ENCODE results near the gene PELI2.

PELI2 gene, protein sequence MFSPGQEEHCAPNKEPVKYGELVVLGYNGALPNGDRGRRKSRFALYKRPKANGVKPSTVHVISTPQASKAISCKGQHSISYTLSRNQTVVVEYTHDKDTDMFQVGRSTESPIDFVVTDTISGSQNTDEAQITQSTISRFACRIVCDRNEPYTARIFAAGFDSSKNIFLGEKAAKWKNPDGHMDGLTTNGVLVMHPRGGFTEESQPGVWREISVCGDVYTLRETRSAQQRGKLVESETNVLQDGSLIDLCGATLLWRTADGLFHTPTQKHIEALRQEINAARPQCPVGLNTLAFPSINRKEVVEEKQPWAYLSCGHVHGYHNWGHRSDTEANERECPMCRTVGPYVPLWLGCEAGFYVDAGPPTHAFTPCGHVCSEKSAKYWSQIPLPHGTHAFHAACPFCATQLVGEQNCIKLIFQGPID

GRCh38 chr14:56117765-56118610, at the start of gene PELI2:
TSS of gene PELI2 (plus strand) at chr14:56118411. CDS start at chr14:56118661, 250 bp downstream.
- DNase-seq, result peak in 54 of 58 donors; percentile 17 to 89 (median 74)

DNA sequence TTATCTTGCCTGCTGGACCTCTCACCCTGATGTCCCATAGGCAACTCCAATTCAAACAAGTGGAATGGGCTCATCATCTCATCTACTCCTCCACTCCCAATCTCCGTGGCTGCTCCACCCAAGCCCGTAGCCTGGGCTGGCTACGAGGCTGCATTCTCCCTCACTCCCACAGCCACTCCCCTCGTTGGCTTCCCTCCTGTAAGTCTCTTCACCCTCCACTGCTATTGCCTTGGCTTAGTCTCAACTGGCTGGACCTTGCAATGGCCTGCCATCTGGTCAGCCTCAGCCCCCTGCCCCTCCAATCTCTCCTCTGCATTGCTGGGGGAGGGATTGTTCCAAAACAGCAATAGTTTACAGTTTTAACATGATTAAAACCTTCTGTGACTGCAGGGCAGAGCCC, 44.4 kb upstream of the PELI2 start:
- no peak for DNase-seq

DNA sequence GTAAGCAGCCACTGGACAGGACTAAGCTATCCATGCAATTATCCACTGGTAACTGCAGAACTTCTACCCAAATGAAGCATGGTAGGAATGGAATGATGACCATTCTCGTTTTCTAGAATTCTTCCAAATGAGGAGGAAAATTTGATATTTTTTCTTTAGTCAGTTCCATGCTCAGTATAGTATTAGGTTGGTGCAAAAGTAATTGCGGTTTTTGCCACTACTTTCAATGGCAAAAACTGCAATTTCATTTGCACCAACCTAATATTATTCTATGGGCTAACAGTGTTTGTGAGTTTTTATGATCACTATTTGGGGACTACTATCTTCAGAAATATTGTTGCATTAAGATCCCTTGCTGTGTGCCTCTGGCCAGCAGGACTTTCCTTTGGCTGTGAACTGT, 42.9 kb upstream of the PELI2 start:
- no peak for DNase-seq

DNA sequence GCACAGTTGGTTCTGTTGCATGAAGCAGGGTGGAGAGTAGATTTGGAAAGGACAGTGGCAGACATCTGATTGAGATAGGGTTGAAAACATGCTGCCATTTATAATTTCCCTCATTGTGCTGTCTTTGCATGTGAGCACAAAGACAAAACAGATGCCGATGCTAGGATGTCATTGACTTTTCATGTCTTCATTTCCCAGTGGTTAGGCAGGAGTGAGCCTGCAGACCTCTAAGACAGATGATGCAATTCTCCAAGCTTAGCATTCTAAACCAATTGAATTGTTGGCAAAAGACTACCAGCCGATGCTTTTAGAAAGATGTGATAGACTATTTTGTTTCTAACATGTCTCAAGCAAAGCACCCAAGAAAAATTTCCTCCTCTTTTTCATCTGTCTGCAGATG, 37.1 kb upstream of the PELI2 start:
- no peak for DNase-seq

DNA sequence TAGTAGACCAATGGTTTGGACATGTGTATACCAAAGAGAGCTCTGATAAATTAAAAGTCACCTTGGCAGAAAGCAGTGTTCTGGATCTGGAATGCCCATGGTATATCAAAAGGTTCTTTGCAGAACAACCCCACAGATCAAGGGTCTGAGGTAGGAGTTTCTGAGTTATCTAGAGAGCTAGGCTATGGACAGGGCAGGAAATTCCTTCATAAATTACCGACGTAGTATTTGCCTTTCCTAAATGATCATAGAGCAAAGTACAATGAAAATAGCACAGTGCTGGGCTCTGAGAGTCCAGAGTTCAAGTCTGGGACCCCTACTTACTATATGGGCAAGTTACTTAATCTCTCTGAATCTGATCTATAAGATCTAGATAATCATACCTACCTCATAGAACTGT, 35.3 kb upstream of the PELI2 start:
- DNase-seq, result no peak

DNA sequence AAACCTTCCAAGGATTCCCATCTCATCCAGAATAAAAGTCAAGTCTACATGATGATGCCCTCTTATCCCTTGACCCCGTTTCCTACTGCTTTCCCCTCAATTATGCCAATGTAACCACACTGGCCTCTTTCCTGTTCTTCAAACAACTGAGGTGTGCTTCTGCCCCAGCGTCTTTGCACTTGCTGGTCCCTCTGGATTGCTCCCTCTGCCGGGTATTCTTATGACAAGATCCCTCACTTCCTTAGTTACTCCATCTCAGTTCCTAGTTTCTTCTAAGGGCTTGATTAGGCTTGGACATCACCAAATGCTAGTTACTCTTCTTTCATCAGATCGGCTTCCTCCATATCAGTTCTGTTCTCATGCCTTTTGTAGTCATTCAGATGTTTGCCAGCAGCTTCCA, 32.7 kb upstream of the PELI2 start:
- no peak for DNase-seq

DNA sequence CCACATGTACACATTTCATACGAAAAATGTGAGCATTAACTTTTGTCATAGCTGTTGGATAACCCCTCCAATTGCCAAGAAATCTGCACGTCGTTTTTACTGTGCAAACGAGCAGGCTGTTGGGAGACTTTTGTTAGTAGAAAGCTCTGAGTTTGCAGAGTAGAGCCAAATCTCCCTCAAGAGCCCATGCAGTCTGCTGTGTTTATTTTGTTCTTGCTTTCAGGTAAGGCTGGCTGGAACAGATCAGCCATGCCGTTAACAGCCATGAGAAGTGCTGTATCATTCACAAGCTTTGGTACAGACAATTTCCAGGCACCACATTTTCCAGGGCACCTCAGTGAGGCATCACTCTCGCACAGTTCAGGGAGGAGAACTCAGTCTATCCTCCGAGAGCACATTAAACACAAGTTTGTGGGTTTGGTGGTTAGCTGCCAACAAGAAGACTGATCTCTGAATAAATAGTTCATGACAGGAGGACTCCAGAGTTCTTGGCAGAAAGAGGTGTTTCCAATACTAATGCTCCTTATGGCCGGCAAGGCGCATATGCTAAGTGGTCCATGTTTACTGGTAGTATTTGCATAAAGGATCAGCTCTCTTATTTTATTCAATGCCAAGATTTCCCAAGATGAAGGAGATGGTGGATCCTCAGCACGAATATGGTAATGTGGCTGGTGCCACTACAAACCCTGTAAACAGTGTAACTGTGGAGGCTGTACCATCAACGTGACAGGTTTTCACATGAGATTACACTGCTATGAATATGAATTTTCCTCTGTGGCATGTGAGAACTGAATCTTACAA, 30.3 kb upstream of the PELI2 start:
- DNase-seq, result no peak

DNA sequence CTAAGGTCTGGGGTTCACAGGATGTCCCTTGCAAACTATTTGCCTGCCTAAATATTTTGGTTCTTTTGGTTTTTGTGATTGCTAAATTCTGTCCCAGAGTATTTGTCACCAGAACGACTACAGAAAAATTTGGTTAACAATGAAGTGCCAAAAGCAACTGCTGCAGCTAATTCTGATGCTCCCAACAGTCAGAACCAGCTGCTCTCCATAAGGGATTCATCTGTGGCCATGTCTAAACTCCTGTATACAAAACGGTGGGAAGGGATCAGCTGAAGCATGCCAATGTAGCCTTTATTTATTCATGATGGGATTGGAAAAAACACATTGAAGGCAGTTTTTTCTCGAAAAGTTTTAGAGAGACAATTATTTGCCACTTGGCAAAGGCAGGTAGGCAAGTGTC, 29.3 kb upstream of the PELI2 start:
- DNase-seq, result no peak

DNA sequence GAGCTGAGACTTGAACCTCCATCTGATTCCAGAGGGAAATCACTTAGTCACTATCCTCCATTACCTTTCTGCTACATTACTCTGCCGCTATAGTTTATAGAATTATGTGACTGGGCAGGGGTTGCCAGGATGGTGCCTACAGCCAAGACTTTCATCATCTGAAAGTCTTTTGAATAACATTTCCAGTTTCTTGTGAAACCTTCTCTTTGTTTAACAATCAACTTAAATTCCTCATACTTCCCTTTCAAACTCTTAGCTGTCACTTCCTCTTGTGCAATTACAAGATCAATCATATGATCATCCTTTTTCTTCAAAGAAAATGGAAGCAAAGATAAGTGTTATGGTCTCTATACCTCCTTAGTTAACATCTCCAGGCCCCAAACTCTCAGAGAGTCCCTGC, 25.4 kb upstream of the PELI2 start:
- no peak for DNase-seq

DNA sequence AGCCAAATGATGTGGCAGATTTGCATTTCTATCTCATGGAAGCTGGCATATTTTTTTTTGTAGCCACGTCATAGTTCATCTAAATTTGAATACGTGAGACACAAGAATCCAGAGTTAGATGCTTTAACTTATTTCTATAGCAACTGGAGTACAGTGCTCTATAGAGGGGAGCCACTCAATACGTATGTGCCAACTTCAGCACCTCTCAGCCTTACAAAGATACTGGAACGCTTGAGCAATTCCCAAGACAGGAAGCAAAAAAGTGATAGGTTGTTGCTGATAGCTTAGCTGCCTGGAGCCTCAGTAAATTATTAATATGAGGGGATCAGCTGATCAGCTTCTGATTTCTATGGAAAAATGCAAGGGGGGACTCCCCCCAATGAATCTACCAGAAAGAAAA, 24.1 kb upstream of the PELI2 start:
- DNase-seq, result no peak

DNA sequence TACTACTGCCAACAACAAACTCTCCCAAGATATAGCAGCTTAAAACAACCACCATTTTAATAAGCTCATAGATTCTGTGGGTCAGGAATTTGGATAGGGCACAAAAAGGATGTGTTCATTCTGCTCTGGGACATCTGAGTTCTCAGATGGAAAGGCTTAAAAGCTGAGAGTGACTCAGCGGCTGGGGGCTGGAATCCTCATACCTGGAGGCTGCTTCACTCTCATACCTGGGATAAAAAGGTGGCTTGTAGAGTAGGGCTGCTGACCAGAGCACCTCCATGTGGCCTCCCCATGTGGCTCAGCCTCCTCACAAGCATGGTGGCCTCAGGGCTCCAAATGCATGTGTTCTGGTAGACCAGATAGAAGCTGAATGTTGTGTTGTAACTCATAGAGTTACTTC, 20.2 kb upstream of the PELI2 start:
- DNase-seq, result no peak

- no peak for DNase-seq
Observed at GRCh38 chr14:56099081-56099797, 19.0 kb upstream of the PELI2 start.

DNA sequence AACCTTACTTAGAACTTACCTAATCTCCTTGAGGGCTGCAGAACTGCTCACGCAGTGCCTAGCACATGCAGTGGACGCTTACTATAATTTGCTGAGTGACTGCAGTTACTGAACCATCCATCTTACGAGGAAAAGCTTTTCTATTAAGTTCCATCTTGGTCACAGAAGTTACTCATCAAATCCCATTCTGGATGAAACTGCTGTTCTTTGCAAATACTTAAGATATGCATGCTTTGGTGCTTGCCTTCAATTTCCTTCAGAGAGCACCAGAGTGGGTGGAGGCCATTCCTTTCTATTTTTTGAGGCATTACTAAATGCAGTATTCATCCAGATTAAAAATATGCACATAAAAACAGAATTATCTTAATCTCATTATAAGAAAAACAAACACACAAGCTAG, 17.7 kb upstream of the PELI2 start:
- no peak for DNase-seq

GRCh38 chr14:56102941-56103340, 15.3 kb upstream of the PELI2 start:
- no peak for DNase-seq

DNA sequence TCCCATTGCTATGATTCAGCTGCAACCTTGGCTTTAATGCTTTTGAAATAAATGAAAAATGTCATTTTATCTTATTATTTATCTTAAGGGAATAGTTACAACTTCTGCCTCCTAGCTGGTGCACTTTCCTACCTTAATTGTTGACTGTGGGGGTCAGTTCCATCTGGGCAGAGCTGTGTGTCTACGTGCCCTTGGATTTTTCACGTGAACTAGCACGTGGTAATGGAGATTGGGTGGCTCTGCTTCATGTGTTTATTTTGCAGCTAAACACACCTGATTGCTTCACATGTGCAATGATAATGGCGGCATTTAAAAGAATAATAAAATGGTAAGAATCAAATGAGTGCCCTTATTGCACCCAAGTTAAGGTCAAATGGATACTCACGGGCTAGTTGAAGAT, 10.6 kb upstream of the PELI2 start:
- DNase-seq, result no peak

DNA sequence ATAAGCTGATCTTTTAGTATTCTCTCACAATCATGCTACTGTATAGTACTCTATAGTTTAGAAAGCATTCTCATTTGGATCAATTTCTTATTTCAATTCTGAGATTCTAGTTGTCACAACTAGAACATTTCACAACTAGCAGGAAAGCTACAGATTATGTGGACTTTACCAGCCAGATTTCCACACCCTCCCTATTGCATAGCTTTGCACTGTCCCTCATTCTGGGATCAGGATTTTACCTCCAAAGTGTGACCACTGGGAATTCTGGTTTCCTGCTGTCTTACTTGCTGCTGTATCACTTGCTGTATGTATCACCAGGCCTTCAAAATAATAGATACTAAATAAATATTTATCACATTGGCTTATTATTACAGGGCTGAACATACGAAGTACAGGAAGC, 10.2 kb upstream of the PELI2 start:
- no peak for DNase-seq

- no peak for DNase-seq
Observed at GRCh38 chr14:56112781-56113180, 5.4 kb upstream of the PELI2 start.

DNA sequence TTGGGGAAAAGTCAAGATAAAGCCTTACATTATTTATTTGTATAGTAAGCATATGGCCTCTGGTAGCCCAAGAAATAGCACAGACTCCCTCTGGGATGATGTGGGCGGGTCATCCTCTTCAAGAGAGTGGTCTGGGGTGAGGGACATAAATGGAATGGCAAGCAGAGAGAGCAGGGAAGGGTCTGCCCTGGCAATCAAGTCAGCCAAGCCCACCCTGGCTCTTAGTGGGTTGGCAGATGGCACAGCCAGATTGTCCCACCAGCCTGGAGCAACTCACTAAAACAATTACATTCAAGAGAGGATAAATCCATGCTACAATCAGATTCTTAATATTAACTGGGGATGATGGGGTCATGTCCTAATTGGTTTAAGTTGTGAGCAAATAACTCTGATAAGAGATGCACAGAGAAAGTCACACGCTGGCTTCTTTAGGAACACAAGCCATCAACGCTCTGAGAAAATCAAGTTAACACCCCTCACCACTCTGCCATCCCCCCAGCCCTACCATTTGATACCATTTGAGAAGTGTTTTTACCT, 2.8 kb upstream of the PELI2 start:
- DNase-seq, result no peak

- no peak for DNase-seq
Observed at GRCh38 chr14:56115976-56116893, 2.0 kb upstream of the PELI2 start.

Data from anterior cingulate cortex (tissue), 58 donors.